Measurements from ENCODE around the gene GLMN. TPM values are rescaled to one million over a fixed set of nuclear protein-coding genes. Genes with fewer than 3 reads are reported as not detected.
A peak's percentile ranks its signal among the peaks of the same experiment; 100 is the strongest.

GLMN gene
- total RNA-seq, 1 donor from 2014 or later, result 4.7 TPM

DNA sequence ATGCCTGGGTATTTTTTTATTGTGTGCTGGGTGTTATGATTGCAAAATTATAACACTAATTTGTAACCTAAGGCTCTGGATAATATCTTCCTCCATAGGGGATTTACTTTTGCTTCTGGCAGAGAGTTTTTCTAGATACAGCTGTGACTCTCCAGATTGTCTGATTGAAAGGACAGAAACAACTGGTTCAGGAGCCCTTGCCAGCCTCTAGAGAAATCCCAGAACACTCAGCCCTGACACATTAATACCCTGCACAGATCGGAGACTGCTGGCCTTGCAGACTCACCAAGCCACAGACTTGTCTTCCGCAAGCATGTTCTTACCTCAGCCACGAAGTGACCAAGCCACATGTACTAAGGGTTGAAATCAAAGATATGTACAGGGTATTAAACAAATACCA is 70.4 kb downstream of the GLMN start:
- FAIRE-seq (no peak), DNase-seq (ENCODE audit: low read depth) (no peak)
- H3K4me3 ChIP-seq (ENCODE audit: low read depth, low read length), result no peak overlapping the region
- no peaks in the 10 kb centered on the region for H3K27me3 ChIP-seq (ENCODE audit: control insufficient read depth, insufficient read depth, low read length)
- TF ChIP-seq, protein P1, sequence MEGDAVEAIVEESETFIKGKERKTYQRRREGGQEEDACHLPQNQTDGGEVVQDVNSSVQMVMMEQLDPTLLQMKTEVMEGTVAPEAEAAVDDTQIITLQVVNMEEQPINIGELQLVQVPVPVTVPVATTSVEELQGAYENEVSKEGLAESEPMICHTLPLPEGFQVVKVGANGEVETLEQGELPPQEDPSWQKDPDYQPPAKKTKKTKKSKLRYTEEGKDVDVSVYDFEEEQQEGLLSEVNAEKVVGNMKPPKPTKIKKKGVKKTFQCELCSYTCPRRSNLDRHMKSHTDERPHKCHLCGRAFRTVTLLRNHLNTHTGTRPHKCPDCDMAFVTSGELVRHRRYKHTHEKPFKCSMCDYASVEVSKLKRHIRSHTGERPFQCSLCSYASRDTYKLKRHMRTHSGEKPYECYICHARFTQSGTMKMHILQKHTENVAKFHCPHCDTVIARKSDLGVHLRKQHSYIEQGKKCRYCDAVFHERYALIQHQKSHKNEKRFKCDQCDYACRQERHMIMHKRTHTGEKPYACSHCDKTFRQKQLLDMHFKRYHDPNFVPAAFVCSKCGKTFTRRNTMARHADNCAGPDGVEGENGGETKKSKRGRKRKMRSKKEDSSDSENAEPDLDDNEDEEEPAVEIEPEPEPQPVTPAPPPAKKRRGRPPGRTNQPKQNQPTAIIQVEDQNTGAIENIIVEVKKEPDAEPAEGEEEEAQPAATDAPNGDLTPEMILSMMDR (IDR thresholded peaks at IDR 0.05; ENCODE audit: insufficient read depth, low read length, severe bottlenecking), result no peak
- H3K36me3 ChIP-seq (ENCODE audit: control insufficient read depth, insufficient read depth, low read length), result no peaks in the 10 kb centered on the region

- no peaks in the 10 kb centered on the region for H3K27me3 ChIP-seq (ENCODE audit: control insufficient read depth, insufficient read depth, low read length)
- DNase-seq (ENCODE audit: low read depth) (peak; percentile 44), FAIRE-seq (no peak)
- no peak overlapping the region for H3K4me3 ChIP-seq (ENCODE audit: low read depth, low read length)
- H3K36me3 ChIP-seq (ENCODE audit: control insufficient read depth, insufficient read depth, low read length), result no peaks in the 10 kb centered on the region
- TF ChIP-seq, protein P1 (IDR thresholded peaks at IDR 0.05; ENCODE audit: insufficient read depth, low read length, severe bottlenecking), result no peak
Measured at GRCh38 chr1:92219028-92219427, 79.8 kb downstream of the GLMN start.

GRCh38 chr1:92218559-92218958 is 80.2 kb downstream of the GLMN start:
- FAIRE-seq (no peak), DNase-seq (ENCODE audit: low read depth) (no peak)
- no peak overlapping the region for H3K4me3 ChIP-seq (ENCODE audit: low read depth, low read length)
- no peaks in the 10 kb centered on the region for H3K27me3 ChIP-seq (ENCODE audit: control insufficient read depth, insufficient read depth, low read length)
- no peaks in the 10 kb centered on the region for H3K36me3 ChIP-seq (ENCODE audit: control insufficient read depth, insufficient read depth, low read length)
- TF ChIP-seq, protein P1 (IDR thresholded peaks at IDR 0.05; ENCODE audit: insufficient read depth, low read length, severe bottlenecking), result no peak

- no peak within 1 kb of the TSS for H3K4me3 ChIP-seq (ENCODE audit: low read depth, low read length)
- TF ChIP-seq, protein P1 (IDR thresholded peaks at IDR 0.05; ENCODE audit: insufficient read depth, low read length, severe bottlenecking), result no peak
- DNase-seq (ENCODE audit: low read depth) (no peak), FAIRE-seq (no peak)
- no peaks in the 10 kb centered on the region for H3K27me3 ChIP-seq (ENCODE audit: control insufficient read depth, insufficient read depth, low read length)
- H3K36me3 ChIP-seq (ENCODE audit: control insufficient read depth, insufficient read depth, low read length), result no peaks in the 10 kb centered on the region
Measured at GRCh38 chr1:92217721-92218120, 81.1 kb downstream of the GLMN start, which contains the start of gene C1orf146. Gene C1orf146, plus strand, starts transcription at chr1:92217915. Its CDS starts 13,506 bp downstream, at chr1:92231421.

- FAIRE-seq (no peak), DNase-seq (ENCODE audit: low read depth) (peak; percentile 41)
- Histone ChIP-seq H3K36me3 (ENCODE audit: control insufficient read depth, insufficient read depth, low read length) (no peaks in the 10 kb centered on the region), H3K4me3 (ENCODE audit: low read depth, low read length) (no peak overlapping the region), H3K27me3 (ENCODE audit: control insufficient read depth, insufficient read depth, low read length) (no peaks in the 10 kb centered on the region)
- TF ChIP-seq, protein P1 (IDR thresholded peaks at IDR 0.05; ENCODE audit: insufficient read depth, low read length, severe bottlenecking), result no peak
Measured at GRCh38 chr1:92211166-92211565, 87.6 kb downstream of the GLMN start.

DNA sequence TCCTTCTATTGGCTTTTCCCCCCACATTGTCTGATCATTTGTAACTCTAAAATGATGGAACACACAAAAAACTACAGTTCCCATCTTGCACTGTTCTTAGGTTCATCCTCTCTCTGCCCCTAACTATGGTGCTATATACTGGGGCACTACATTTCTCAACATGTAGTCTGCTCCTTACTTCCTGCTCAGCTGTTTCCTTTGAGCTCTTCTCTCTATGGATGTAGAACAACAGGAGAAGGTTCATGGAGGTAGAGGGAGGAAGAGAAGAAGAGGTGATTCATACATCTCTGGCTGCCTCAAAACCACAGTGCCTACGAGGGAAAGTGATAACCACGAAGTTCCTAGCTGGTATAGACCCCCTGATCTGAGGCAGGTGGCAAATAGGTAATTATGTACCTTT is 88.1 kb downstream of the GLMN start:
- DNase-seq (ENCODE audit: low read depth), result peak; percentile 49
- FAIRE-seq, result no peak
- no peaks in the 10 kb centered on the region for H3K27me3 ChIP-seq (ENCODE audit: control insufficient read depth, insufficient read depth, low read length)
- TF ChIP-seq, protein P1 (IDR thresholded peaks at IDR 0.05; ENCODE audit: insufficient read depth, low read length, severe bottlenecking), result no peak
- H3K4me3 ChIP-seq (ENCODE audit: low read depth, low read length), result no peak overlapping the region
- H3K36me3 ChIP-seq (ENCODE audit: control insufficient read depth, insufficient read depth, low read length), result no peaks in the 10 kb centered on the region

All from bronchial epithelial cell (primary cell).